Measurements from ENCODE around the gene PITPNM3.

Gene PITPNM3

GRCh38 chr17:6435968-6436367 is 120.4 kb downstream of the PITPNM3 start:
- Histone ChIP-seq H3K36me3 (ENCODE audit: insufficient read depth, low read length) (no peaks in the 10 kb centered on the region), H2AFZ (ENCODE audit: low read length, unreplicated experiment) (no peak overlapping the region), H3K79me2 (ENCODE audit: control insufficient read depth, insufficient read depth, low read length, unreplicated experiment) (no peaks in the 10 kb centered on the region)

GRCh38 chr17:6435051-6435450 is 121.3 kb downstream of the PITPNM3 start, which contains the start of gene AIPL1:
TSS of gene AIPL1 (minus strand) at chr17:6435121. CDS start at chr17:6435104, 17 bp downstream.
- Histone ChIP-seq H2AFZ (ENCODE audit: low read length, unreplicated experiment) (no peak within 1 kb of the TSS), H3K27ac (ENCODE audit: low read depth, low read length) (no peak within 1 kb of the TSS), H3K4me3 (ENCODE audit: low read depth, low read length) (no peak within 1 kb of the TSS), H3K27me3 (ENCODE audit: insufficient read depth, low read length) (peaks cover 4% of the 10 kb centered on the region), H3K4me1 (ENCODE audit: control insufficient read depth, insufficient read depth, low read length, unreplicated experiment) (no peaks in the 10 kb centered on the region), H3K79me2 (ENCODE audit: control insufficient read depth, insufficient read depth, low read length, unreplicated experiment) (no peaks in the 10 kb centered on the region), H3K36me3 (ENCODE audit: insufficient read depth, low read length) (no peaks in the 10 kb centered on the region)

More at GRCh38 chr17:6435968-6436367, 120.4 kb downstream of the PITPNM3 start:
- Histone ChIP-seq H3K27me3 (ENCODE audit: insufficient read depth, low read length) (peaks cover 4% of the 10 kb centered on the region), H3K27ac (ENCODE audit: low read depth, low read length) (no peak overlapping the region), H3K4me1 (ENCODE audit: control insufficient read depth, insufficient read depth, low read length, unreplicated experiment) (no peaks in the 10 kb centered on the region), H3K4me3 (ENCODE audit: low read depth, low read length) (no peak overlapping the region)

- H3K4me3 ChIP-seq (ENCODE audit: low read depth, low read length) = no peak overlapping the region
- peaks cover 12% of the 10 kb centered on the region for H3K4me1 ChIP-seq (ENCODE audit: control insufficient read depth, insufficient read depth, low read length, unreplicated experiment)
- H3K79me2 ChIP-seq (ENCODE audit: control insufficient read depth, insufficient read depth, low read length, unreplicated experiment) = no peaks in the 10 kb centered on the region
- H3K27ac ChIP-seq (ENCODE audit: low read depth, low read length) = no peak overlapping the region
- no peaks in the 10 kb centered on the region for H3K27me3 ChIP-seq (ENCODE audit: insufficient read depth, low read length)
- no peak overlapping the region for H2AFZ ChIP-seq (ENCODE audit: low read length, unreplicated experiment)
- no peaks in the 10 kb centered on the region for H3K36me3 ChIP-seq (ENCODE audit: insufficient read depth, low read length)
Measured at GRCh38 chr17:6430769-6431168, 125.6 kb downstream of the PITPNM3 start.

GRCh38 chr17:6429266-6429665 is 127.1 kb downstream of the PITPNM3 start:
- Histone ChIP-seq H3K4me1 (ENCODE audit: control insufficient read depth, insufficient read depth, low read length, unreplicated experiment) (peaks cover 12% of the 10 kb centered on the region), H3K4me3 (ENCODE audit: low read depth, low read length) (no peak overlapping the region), H3K27ac (ENCODE audit: low read depth, low read length) (no peak overlapping the region), H3K36me3 (ENCODE audit: insufficient read depth, low read length) (no peaks in the 10 kb centered on the region), H2AFZ (ENCODE audit: low read length, unreplicated experiment) (no peak overlapping the region), H3K79me2 (ENCODE audit: control insufficient read depth, insufficient read depth, low read length, unreplicated experiment) (no peaks in the 10 kb centered on the region), H3K27me3 (ENCODE audit: insufficient read depth, low read length) (no peaks in the 10 kb centered on the region)

GRCh38 chr17:6428207-6428965 is 128.0 kb downstream of the PITPNM3 start:
- peaks cover 12% of the 10 kb centered on the region for H3K4me1 ChIP-seq (ENCODE audit: control insufficient read depth, insufficient read depth, low read length, unreplicated experiment)
- H3K79me2 ChIP-seq (ENCODE audit: control insufficient read depth, insufficient read depth, low read length, unreplicated experiment) = no peaks in the 10 kb centered on the region
- H3K4me3 ChIP-seq (ENCODE audit: low read depth, low read length) = no peak overlapping the region
- H3K27ac ChIP-seq (ENCODE audit: low read depth, low read length) = no peak overlapping the region
- H2AFZ ChIP-seq (ENCODE audit: low read length, unreplicated experiment) = peak overlapping the region; percentile 14
- H3K27me3 ChIP-seq (ENCODE audit: insufficient read depth, low read length) = no peaks in the 10 kb centered on the region
- no peaks in the 10 kb centered on the region for H3K36me3 ChIP-seq (ENCODE audit: insufficient read depth, low read length)

GRCh38 chr17:6427279-6427781 is 129.0 kb downstream of the PITPNM3 start:
- H3K27me3 ChIP-seq (ENCODE audit: insufficient read depth, low read length) = no peaks in the 10 kb centered on the region
- peak overlapping the region; percentile 84 for H2AFZ ChIP-seq (ENCODE audit: low read length, unreplicated experiment)
- peaks cover 12% of the 10 kb centered on the region for H3K4me1 ChIP-seq (ENCODE audit: control insufficient read depth, insufficient read depth, low read length, unreplicated experiment)
- no peaks in the 10 kb centered on the region for H3K36me3 ChIP-seq (ENCODE audit: insufficient read depth, low read length)
- H3K4me3 ChIP-seq (ENCODE audit: low read depth, low read length) = peak overlapping the region; percentile 65
- no peaks in the 10 kb centered on the region for H3K79me2 ChIP-seq (ENCODE audit: control insufficient read depth, insufficient read depth, low read length, unreplicated experiment)
- no peak overlapping the region for H3K27ac ChIP-seq (ENCODE audit: low read depth, low read length)

- H3K27me3 ChIP-seq (ENCODE audit: insufficient read depth, low read length) = no peaks in the 10 kb centered on the region
- H3K79me2 ChIP-seq (ENCODE audit: control insufficient read depth, insufficient read depth, low read length, unreplicated experiment) = no peaks in the 10 kb centered on the region
- H3K4me3 ChIP-seq (ENCODE audit: low read depth, low read length) = no peak overlapping the region
- H2AFZ ChIP-seq (ENCODE audit: low read length, unreplicated experiment) = no peak overlapping the region
- H3K27ac ChIP-seq (ENCODE audit: low read depth, low read length) = no peak overlapping the region
- no peaks in the 10 kb centered on the region for H3K36me3 ChIP-seq (ENCODE audit: insufficient read depth, low read length)
- H3K4me1 ChIP-seq (ENCODE audit: control insufficient read depth, insufficient read depth, low read length, unreplicated experiment) = peaks cover 12% of the 10 kb centered on the region
Measured at GRCh38 chr17:6426356-6427101, 129.8 kb downstream of the PITPNM3 start.

- Histone ChIP-seq H3K36me3 (ENCODE audit: insufficient read depth, low read length) (no peaks in the 10 kb centered on the region), H3K4me1 (ENCODE audit: control insufficient read depth, insufficient read depth, low read length, unreplicated experiment) (peaks cover 12% of the 10 kb centered on the region), H3K27ac (ENCODE audit: low read depth, low read length) (no peak overlapping the region), H3K4me3 (ENCODE audit: low read depth, low read length) (no peak overlapping the region), H3K27me3 (ENCODE audit: insufficient read depth, low read length) (no peaks in the 10 kb centered on the region), H3K79me2 (ENCODE audit: control insufficient read depth, insufficient read depth, low read length, unreplicated experiment) (no peaks in the 10 kb centered on the region), H2AFZ (ENCODE audit: low read length, unreplicated experiment) (no peak overlapping the region)
Measured at GRCh38 chr17:6425407-6425806, 130.9 kb downstream of the PITPNM3 start.

- H3K4me3 ChIP-seq (ENCODE audit: low read depth, low read length) = no peak overlapping the region
- peaks cover 7% of the 10 kb centered on the region; the same call in 1 of the 2 replicates for H3K27me3 ChIP-seq (ENCODE audit: insufficient read depth, low read length)
- no peak overlapping the region for H2AFZ ChIP-seq (ENCODE audit: low read length, unreplicated experiment)
- no peaks in the 10 kb centered on the region for H3K79me2 ChIP-seq (ENCODE audit: control insufficient read depth, insufficient read depth, low read length, unreplicated experiment)
- H3K27ac ChIP-seq (ENCODE audit: low read depth, low read length) = no peak overlapping the region
- no peaks in the 10 kb centered on the region for H3K36me3 ChIP-seq (ENCODE audit: insufficient read depth, low read length)
- H3K4me1 ChIP-seq (ENCODE audit: control insufficient read depth, insufficient read depth, low read length, unreplicated experiment) = peaks cover 12% of the 10 kb centered on the region
Measured at GRCh38 chr17:6423931-6424330, 132.4 kb downstream of the PITPNM3 start.

GRCh38 chr17:6422654-6423241 is 133.6 kb downstream of the PITPNM3 start:
- Histone ChIP-seq H3K79me2 (ENCODE audit: control insufficient read depth, insufficient read depth, low read length, unreplicated experiment) (no peaks in the 10 kb centered on the region), H3K27me3 (ENCODE audit: insufficient read depth, low read length) (peaks cover 7% of the 10 kb centered on the region; the same call in 1 of the 2 replicates), H3K36me3 (ENCODE audit: insufficient read depth, low read length) (no peaks in the 10 kb centered on the region), H2AFZ (ENCODE audit: low read length, unreplicated experiment) (no peak overlapping the region), H3K4me1 (ENCODE audit: control insufficient read depth, insufficient read depth, low read length, unreplicated experiment) (peaks cover 8% of the 10 kb centered on the region), H3K27ac (ENCODE audit: low read depth, low read length) (no peak overlapping the region), H3K4me3 (ENCODE audit: low read depth, low read length) (no peak overlapping the region)
